Coronary artery (tissue), 2 donors: ENCODE results near the gene MMP24OS.

Experiments used
- DNase-seq: peaks from one replicate; pipeline ENCODE4 v3.0.0-alpha.2; 2017; ENCODE audit warnings: low spot score
- H3K27ac ChIP-seq, 2 donors: fragments of 200-600 bp; sonication (generic); one replicate each; pipeline ENCODE4 v1.5.1; 2016 to 2019
- H3K4me3 ChIP-seq: fragments of 200-600 bp; sonication (generic); 2 replicates; pipeline ENCODE4 v1.5.1; 2016; ENCODE audit warnings: mild to moderate bottlenecking, moderate library complexity
- TF ChIP-seq, protein P1 (sequence below): fragments of 200-600 bp; sonication (generic); IDR thresholded peaks from one replicate; pipeline ENCODE4 v1.5.1; 2019; ENCODE audit warnings: antibody characterized with exemption

MMP24OS gene

DNA sequence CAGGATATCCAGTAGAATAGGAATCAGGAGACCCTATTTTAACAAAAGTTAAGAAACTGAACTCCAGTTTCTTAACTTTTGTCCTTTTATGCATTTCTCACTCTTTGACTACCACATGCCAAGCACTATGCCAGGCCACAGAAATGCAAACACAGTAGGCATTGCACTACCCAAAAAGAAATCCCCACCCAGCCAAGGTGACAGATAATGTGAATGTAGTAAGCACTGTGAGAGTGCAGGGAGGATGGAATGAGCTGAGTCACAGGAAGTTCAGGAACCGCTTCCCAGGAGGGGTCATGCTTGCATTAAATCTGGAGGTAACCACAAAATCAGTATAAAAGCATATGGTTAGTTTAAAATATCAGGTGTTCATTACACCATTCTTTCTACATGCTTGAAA, 34.4 kb upstream of the MMP24OS start:
- no peak overlapping the region for H3K27ac ChIP-seq
- TF ChIP-seq, protein P1, sequence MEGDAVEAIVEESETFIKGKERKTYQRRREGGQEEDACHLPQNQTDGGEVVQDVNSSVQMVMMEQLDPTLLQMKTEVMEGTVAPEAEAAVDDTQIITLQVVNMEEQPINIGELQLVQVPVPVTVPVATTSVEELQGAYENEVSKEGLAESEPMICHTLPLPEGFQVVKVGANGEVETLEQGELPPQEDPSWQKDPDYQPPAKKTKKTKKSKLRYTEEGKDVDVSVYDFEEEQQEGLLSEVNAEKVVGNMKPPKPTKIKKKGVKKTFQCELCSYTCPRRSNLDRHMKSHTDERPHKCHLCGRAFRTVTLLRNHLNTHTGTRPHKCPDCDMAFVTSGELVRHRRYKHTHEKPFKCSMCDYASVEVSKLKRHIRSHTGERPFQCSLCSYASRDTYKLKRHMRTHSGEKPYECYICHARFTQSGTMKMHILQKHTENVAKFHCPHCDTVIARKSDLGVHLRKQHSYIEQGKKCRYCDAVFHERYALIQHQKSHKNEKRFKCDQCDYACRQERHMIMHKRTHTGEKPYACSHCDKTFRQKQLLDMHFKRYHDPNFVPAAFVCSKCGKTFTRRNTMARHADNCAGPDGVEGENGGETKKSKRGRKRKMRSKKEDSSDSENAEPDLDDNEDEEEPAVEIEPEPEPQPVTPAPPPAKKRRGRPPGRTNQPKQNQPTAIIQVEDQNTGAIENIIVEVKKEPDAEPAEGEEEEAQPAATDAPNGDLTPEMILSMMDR = no peak
- H3K4me3 ChIP-seq = no peak overlapping the region
- DNase-seq = no peak

DNA sequence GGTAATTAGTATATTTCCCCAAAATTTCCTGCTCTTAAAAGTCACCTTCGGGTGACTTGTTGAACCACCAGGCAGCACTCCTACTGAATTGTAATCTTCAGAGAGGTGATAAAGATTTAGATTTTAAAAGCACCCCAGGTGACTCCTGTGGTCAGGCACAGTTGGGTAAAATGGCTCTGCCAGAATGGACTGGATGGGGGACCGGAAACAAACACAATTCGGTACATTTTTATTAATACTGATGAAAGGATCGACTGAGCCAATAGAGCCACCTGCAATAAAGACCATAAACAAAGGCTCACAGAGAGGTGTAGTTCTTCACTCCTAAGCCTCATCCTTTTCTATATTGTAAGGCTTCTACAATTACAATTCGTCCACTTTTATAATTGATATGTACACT, 33.9 kb upstream of the MMP24OS start:
- Histone ChIP-seq H3K27ac (no peak overlapping the region), H3K4me3 (no peak overlapping the region)
- DNase-seq = no peak
- TF ChIP-seq, protein P1 = no peak

DNA sequence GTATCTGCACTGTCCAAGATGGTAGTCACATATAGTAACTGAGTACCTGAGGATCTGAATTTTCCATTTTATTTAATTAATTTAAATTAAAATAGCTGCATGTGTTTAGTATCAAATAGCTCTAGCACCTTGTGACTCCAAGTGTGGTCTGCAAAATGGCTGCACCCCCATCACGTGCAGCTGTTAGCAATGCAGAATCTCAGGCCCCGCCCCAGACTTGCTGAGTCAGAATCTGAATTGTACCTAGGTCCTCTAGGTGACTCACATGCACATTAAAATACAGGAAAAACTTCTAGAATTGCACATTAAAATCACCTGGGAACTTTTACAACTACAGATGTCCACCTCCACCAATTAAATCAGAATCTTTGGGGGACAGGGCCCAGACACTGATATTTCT, 33.5 kb upstream of the MMP24OS start:
- H3K4me3 ChIP-seq = no peak overlapping the region
- no peak overlapping the region for H3K27ac ChIP-seq
- DNase-seq = no peak
- TF ChIP-seq, protein P1 = no peak

DNA sequence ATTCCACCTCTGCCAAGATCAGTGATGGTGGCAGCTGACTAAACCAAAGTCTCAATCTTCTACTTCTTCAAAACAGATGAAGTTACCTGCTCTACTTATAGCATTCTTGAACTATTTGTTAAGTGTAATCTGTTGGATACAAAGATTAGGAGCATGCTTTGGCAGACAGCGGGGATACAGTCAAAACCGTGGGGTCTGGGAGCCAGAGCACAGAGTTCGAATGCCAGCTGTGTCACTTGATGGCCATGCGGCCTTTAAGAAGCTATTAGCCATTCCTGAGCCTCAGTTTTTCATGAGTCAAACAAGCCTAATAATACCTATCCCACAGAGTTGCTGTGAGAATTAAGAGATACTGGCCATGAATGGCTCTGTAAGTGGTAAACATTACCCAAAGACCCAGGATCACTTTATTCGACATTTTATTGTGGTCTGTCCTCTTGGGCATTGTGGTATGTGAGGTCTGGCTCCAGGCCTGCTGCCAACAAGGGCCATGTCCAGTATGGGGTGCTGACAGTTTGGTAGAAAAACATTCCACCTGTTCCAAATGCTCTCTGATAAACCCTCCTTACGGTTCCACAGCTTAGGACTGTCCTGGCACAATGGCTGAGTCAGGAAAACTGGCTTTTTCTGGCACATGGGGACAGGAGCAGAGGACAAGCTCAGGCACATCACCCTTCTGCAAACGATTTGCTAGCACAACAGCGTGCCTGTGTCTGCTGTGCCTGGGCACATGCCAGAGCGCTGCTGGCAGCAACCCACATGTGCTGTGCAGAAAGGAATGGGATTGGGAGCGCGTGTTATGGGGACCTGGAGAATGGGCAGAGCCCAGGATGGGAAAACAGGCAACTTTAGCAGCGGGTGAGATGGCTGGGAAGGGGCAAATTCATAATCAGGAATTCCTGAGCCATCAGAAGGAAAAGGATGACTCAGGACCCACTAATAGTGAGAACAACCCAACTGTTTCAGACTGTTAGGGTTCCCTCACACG, 30.0 kb upstream of the MMP24OS start:
- no peak for DNase-seq
- Histone ChIP-seq H3K4me3 (no peak overlapping the region), H3K27ac (peak overlapping the region; percentile 35 to 87)
- TF ChIP-seq, protein P1 = no peak

DNA sequence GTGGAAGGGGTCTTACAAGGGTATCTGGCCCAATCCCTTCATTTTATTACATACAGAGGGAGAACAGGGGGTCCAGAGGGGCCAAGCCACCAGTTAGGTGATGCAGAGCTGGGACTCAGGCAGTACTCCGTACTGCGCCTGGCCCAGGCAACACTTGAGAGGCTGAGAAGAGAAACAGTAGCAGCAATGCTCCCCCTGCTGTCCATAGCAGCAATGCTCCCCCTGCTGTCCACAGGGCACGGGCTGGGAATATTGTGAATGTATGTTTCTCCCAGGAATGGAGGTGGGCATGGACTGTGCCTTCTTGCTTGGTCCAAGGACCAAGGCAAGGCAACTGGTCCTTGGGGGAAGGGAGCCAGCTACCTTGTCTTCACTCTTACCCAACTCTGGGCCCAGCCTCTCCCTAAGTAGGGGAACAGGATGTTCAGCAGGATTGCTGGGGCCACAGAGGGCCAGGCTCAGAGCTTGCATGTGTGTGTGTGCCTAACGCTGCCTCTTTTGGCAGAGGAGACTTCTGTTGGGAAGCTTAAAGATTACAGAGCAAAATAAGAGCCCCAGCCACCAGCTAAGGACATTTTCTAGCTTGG, 29.1 kb upstream of the MMP24OS start:
- TF ChIP-seq, protein P1 = no peak
- DNase-seq = no peak
- Histone ChIP-seq H3K27ac (peak overlapping the region; percentile 35 to 87), H3K4me3 (no peak overlapping the region)

DNA sequence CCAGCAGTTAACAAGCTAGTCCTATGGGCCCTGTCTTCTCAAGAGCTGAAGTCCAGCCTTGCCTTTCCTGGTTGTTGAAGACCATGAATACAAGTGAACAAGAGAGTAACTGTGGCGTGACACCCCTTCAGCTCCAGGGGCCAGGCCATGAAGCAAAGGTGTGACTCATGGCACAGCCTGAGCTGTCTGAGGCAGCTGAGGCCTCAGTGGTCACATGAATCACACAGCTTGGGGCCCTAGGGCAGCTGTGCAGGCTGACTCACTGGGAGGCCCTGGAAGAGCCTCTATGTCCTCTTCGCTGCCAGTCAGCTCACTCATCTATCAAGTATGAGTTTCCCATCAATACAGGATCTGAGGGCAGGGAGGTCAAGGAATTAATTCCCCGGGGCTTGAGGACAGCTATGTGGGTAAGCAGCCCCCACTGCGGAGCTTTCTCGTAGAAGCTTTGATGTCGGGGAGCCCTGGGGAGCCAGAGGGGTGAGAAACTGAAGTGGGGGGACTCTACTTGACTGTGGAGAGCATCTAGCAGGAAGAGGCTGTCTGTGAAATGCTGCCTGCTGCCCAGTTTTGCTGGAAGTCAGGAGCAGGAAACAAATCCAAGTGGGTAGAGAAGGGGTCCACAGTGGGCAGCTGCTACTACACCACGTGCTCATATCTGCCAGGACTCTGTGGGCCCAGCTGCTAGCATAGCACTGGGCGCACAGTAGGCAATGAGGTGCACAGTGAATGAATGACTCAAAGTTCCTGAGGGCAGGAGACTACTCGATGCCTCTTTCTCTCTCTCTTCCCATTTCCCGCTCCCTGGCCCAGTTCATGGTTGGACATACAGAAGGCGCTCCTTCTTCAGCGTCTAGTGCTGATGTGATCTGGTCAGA, 28.0 kb upstream of the MMP24OS start:
- TF ChIP-seq, protein P1 = no peak
- peak overlapping the region; percentile 35 to 87 for H3K27ac ChIP-seq
- DNase-seq = no peak
- no peak overlapping the region for H3K4me3 ChIP-seq
